NCI-H226 (cell line): Measurements from ENCODE around the gene PCDHGA7.
"Not testable (repeated sequence)": the region's sequence is repeated elsewhere in the genome, so short reads cannot be mapped to it uniquely, and the experiment has no call there.

Experiments used
- DNase-seq: peaks from one replicate; pipeline ENCODE4 v3.0.0-alpha.2; 2015

PCDHGA7 gene

DNA sequence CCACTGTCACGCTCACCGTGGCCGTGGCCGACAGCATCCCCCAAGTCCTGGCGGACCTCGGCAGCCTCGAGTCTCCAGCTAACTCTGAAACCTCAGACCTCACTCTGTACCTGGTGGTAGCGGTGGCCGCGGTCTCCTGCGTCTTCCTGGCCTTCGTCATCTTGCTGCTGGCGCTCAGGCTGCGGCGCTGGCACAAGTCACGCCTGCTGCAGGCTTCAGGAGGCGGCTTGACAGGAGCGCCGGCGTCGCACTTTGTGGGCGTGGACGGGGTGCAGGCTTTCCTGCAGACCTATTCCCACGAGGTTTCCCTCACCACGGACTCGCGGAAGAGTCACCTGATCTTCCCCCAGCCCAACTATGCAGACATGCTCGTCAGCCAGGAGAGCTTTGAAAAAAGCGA, 50.2 kb downstream of the PCDHGA7 start:
- not testable (repeated sequence) for DNase-seq

DNA sequence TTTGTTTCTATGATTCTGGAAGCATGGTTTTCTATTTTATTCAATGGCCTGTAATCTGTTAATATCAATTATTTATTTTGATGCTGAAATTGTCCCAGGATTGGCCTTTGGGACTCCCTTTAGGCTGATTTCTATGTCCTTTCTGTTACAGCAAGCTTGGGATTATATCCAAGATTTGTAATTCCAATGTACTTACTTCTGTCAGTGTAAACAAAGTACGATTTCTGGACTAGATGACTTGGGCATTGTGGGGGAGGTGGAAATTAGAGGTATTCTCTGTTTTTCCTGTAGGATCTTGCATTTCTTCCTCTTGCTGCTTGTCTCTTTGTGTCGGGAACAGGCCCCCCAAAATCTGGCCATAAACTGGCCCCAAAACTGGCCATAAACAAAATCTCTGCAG, 51.5 kb downstream of the PCDHGA7 start:
- no peak for DNase-seq
